HG02798 (cell line): ENCODE data around the gene BIRC2.
"Not testable (repeated sequence)": the region's sequence is repeated elsewhere in the genome, so short reads cannot be mapped to it uniquely, and the experiment has no call there.

Experiments
- ATAC-seq: cut with Tn5 transposase; IDR thresholded peaks from one replicate; pipeline ENCODE4 v1.9.1; 2021; ENCODE audit warnings: mild to moderate bottlenecking; ENCODE audit not compliant: unreplicated experiment, poor library complexity

The BIRC2 gene

DNA sequence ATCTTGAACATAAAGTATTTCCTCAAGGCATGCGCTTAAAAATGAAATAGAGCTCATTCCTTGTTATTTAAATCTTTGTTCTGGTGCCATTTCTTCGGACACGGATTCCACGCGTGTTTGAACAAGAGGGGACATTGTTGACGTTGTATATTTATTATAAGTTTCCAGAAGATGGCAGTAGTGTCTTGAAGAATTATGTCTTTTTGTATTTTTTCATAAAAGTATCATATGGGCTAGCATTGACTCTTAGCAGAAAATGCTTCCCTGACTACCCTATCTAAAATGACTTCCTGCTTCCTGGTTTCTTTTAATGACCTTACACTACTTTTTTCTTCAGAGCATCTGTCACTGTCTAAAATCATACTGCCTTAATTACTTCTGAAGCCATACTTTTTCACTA lies 20.4 kb downstream of the BIRC2 start:
- no peak for ATAC-seq

DNA sequence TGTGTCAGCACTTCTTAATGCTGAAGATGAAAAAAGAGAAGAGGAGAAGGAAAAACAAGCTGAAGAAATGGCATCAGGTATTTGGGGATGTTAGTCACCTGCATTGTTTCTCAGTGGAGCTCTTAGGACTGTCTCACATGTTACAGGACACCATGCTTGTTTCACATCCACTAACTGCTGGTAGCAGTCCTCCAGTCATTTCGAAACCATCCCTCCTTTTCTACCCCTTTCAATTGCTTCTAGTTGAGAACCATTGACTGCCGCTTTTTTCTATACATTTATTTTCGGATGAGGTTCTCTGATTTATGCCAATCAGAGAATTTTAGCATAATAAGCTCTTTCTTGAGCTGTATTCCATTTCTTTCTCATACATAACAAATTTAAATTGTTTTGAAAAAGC lies 21.5 kb downstream of the BIRC2 start:
- peak; percentile 100 for ATAC-seq

DNA sequence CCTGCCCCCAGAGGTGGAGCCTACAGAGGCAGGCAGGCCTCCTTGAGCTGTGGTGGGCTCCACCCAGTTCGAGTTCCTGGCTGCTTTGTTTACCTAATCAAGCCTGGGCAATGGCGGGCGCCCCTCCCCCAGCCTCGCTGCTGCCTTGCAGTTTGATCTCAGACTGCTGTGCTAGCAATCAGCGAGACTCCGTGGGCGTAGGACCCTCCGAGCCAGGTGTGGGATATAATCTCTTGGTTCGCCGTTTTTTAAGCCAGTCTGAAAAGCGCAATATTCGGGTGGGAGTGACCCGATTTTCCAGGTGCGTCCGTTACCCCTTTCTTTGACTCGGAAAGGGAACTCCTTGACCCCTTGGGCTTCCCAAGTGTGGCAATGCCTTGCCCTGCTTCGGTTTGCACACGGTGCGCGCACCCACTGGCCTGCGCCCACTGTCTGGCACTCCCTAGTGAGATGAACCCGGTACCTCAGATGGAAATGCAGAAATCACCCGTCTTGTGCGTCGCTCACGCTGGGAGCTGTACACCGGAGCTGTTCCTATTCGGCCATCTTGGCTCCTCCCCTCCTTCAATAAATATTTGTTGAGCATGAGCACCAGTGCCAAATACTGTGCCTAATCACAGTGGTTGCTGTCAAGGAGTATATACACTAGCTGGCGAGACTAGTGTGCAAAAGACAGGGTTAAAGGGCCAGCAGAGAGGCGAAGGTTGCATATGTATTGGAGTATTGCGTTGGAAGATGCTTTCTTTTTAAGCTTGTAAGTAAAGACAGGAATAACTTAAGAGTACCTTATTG lies 27.8 kb downstream of the BIRC2 start:
- ATAC-seq: not testable (repeated sequence)

DNA sequence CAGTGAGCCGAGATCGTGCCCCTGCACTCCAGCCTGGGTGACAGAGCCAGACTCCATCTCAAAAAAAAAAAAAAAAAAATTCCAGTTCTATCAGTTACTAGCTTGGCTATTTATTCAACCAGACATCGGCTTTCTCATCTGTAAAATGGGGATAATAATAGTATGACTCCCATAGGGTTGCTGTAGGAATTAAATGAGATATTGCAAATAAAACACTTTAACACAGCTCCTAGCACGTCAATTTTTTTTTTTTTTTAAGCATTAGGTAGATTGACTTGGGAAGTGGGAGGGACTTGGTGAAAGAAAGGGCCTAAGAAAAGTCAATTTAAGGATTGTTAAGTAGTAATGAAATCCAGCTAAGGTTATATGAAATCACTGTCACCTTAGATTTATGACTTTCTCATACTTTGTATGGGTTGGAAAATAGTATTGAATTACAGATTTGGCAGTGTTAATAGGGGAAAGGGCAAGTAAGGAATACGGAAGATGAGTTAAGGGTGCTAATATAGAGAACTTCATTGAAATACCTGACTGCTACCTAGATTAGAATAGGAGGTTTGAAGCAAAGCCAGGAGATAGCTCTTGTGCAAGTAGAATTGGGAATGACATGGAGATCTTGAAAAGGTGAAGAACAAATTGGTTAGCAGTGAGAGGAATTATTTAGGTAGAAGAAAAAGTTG lies 28.8 kb downstream of the BIRC2 start:
- no peak for ATAC-seq

DNA sequence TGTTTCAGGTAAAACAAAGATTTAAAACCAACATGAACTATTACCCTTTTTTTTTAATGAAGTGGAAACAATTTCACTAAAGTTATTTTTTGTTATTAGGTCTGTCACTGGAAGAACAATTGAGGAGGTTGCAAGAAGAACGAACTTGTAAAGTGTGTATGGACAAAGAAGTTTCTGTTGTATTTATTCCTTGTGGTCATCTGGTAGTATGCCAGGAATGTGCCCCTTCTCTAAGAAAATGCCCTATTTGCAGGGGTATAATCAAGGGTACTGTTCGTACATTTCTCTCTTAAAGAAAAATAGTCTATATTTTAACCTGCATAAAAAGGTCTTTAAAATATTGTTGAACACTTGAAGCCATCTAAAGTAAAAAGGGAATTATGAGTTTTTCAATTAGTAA lies 30.9 kb downstream of the BIRC2 start:
- no peak for ATAC-seq

DNA sequence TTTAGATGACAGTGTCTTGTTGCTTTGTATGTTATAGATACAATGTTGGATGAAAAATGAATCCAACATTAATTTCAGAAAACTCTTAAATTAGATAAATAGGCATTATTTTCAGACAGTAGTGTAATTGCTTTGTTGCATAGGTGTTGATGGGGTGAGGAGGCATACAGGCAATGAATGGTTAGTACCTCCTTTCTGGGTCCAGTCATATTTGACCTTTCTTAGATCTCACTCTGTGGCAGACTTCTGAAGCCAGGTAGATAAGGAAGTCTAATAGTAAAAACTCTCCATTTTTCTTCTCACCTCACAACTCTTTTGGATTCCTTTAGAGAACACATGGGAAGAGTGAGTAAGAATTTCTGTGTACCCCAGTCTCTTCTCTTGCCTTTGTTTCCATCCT lies 31.8 kb downstream of the BIRC2 start:
- no peak for ATAC-seq

DNA sequence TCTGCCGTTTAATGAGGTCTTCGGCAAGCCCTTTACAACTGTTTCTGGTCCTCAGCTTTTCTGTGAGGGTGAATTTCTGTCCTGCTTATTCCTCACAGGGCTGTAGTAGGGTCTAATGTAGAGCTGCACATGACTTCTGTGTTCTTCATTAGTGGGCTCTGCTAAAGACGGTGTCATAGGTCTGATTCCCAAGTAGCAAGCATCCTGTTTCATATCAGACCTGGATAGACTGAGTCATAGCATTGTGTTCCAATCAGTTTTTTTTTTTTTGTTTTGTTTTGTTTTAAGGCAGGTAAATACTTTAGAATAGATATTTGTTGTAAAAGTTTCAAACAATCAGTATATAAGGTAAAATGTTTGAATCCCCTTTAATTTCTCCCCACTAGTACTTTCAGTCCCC lies 35.4 kb downstream of the BIRC2 start:
- ATAC-seq: no peak

DNA sequence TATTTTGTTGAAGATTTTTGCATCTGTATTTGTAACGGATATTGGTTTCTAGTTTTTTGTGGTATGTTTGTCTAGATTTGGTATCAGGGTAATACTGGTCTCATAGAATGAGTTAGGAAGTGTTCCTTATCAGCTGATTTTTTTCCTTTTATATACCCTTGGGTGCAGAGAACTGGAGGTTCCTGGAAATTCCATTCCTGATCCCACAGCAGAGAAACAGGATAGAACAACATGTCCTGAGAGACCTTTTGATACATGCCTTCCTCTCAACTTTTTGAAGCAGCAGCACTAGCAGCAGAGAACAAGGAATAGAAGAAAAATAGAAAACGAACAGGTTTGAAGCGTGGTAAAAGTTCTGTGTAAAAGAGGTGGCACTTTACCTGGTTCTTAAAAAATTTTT lies 36.8 kb downstream of the BIRC2 start:
- ATAC-seq: no peak

DNA sequence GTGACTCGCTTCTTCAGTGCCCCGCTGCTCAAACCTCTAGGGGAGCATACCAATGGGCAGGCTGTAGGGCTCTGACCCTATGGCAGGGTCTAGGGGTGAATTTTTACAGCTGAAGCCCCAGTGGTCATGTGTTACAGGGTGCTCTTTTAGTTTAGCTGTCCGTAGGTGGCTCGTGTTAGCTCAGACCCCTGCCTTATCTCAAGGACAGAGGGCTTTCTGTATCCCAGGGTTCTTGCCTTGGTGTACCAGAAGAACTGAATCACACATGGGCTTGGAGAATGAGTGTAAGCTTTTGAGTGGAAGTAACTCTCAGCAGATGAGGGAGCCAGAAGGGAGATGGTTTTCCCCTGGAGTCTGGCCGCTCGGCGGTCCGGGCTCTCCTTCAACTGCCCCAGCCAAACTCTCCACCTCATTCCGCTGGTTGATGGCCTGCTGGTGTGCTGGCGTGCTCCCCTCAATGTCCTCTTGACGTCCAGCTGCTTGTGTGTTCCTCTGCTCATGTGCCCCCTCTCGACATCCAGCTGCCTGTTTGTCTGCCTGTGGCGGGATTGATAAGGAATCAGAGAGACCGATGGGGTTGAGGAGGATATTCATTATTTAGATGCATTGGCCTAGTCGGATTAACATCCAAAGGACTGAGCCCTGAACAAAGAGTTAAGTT lies 37.5 kb downstream of the BIRC2 start:
- no peak for ATAC-seq

DNA sequence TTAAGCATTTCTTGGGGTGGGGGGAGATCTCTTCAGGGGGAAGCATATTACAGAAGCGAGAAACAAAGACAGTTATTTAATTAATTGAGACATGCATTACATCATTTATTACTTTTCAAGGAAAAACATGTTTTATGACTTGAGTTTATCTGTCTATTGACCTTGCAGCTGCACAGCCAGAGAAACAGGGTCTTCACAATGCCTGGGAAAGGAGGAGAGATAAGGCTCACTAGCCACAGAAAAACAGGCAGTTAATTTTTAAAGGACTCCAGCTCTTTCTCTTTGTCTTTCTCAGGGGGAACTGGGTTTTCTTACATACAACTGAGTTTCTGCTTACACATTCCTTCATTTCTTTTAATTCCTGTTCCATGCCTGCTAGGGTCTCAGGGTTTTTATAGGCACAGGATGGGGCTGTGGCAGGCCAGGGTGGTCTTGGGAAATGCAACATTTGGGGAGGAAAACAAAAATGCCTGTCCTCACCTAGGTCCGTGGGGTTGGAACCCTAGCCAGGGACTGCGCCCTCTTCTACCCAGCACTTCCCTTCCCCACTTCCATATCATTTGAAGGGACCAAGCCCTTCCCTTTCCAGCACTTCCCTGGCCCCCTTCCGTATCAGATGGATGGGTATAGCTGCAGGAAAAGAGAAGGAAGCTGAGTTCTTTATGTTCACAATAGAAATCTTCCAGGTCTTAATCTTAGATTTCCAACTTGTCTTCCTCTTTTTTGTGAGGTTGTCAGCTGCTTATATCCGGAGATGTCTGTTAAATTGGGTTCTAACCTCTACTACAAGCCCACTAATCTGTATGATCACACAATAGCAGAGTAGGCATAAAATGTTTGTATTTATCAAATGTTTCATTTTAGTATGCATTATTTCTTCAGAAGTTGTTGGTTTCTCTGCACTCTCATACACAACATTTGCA lies 38.3 kb downstream of the BIRC2 start:
- no peak for ATAC-seq

DNA sequence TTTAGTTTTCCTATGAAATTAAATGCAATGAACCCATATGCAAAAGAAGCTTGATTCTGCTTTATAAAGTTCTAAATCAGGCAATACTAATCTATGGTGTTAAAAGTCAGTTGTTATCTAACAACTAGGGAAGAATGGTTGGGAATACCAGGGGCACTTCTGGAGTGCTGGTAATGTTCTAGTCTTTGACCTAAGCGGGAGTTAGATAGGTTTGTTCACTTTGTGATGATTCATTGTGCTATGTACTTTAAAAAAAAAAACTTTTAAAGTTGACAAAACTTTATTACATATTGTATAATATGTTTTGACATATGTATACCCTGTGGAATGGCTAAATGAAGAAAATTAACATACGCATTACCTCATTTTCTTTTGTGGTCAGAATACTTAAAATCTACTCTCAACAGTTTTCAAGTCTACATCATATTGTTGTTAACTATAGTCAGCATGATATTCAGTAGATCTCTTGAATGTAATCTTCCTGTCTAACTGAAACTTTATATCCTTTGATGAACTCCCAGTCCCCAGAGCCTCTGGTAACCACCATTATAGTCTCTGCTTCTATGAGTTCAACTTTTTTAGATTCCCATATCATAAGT lies 39.2 kb downstream of the BIRC2 start:
- no peak for ATAC-seq

DNA sequence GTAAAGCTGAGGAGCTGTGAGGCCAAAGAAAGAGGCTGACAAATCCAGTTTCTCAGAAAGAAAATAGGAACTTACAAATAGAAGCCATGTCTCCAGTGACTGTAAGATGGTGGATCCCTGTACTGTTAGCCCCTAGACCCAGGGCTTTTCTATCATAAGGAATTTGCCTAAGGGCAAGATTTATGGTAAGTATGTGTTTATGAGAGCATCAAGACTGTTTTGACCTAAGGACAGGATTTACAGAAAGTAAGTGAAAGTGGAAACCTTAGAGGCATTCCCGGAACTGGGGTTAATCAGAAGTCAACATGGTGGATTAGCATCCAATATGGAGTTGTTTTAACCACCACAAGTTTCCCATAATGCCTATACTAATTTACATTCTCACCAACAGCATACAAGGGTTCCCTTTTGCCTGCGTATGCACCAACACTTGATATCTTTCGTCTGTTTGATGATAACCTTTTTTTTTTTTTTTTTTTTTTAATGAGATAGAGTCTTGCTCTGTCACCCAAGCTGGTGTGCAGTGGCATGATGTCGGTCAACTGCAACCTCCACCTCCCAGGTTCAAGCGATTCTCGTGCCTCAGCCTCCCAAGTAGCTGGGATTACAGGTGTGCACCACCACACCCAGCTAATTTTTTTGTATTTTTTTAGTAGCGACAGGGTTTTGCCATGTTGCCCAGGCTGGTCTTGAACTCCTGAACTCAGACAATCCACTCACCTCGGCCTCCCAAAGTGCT lies 40.2 kb downstream of the BIRC2 start:
- ATAC-seq: no peak

DNA sequence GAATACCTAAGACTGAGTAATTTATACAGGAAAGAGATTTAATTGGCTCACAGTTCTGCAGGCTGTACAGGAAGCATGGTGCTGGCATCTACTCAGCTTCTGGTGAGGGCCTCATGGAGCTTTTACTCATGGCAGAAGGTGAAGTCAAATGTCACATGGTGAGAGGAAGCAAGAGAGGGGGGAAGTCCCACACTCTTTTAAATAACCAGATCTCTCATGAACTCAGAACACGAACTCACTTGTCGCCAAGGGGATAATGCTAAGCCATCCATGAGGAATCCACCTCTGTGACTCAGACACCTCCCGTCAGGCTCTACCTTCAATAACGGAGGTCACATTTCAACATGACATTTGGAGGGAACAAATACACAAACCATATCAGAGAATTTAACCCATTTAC lies 42.2 kb downstream of the BIRC2 start:
- ATAC-seq: no peak

DNA sequence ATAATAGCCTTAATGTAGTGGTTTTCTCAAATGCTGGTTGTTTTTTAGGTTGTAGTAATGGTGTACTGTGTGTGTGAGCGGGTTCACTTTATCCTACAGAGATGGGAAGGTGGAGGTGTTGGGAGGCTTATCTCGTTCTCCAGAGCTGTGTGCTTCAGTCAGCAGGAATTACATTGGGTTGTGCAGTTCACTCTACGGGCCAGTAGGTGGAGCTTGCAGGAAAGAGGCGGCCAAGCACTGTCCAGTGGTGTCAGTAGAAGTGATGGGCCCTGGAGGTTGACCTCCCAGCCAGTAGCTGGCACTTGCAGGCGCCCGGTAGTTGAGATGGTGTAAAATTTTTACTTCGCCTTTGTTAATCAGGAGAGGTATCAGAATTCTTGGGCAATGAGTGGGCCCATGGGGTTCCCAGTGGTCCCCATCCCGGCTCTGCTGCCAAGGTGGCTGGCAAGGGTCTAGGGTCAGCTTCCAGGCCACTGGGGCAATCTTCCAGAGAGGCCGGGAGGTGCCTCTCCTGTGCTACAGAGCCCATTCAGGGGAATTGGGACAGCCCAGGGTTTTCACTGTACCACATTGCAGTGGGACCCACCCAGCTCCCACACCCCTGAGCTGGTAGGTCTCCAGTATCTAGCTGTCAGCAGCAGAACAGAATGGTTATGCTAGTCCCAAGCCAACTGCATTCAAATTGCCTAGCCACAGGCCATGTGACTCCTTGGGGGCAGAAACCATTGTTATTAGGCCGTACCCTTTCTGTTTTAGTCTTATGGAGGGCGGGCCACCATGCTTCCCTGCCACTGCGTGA lies 43.9 kb downstream of the BIRC2 start:
- peak; percentile 92 for ATAC-seq

DNA sequence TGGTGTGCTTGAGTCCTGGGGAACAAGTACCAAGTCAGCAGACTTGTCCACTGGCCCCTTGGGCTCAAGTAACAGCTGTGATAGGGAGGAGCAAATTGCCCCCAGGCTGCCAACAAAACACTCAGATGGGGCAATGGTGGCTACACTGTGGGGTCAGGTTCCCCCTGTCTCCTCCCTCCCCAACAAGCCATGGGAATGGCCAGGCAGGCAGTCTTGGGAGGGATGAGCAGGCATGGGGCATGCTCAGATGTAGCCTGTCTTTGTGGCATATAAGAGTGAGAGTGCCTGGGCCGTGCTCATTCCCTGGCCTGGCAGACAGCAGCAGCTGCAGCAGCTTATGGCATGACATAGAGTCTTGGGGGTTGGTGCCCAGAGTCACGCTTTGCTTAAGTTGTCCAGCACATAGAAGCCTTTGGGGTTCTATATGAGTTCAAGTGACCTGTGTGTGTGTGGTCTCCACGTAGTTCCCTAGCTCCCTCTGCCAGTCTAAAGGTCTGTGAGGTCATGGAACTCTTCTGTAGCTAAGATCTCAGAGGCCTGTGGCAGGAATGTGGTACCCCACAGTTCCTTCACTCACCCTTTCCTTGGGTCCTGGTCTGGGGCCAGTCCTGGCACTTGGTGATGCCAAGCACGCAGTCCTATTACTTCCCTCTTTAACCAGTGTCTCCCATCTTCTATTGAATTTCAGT lies 44.7 kb downstream of the BIRC2 start:
- ATAC-seq: no peak

DNA sequence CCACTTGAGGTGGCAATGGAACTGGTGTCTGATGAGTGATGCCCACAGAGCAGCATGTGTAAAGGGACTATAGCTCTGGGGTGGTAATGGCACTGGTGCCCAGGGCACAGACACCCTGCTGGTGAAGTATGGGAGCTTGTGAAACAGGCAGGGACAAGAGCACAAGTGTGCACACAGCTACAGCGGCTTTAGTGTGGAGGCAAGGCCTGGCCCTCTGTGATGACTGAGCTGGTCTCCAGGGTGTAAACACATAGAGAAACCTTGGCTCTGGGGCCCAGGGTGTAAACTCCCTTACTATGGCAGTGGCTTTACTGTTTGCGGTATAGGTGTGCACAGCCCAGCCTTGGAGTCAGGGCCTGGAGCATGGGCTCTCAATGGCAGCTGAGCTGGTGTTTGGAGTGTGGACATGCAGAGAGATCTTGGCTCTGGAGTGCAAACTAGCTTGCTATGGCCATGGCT lies 46.3 kb downstream of the BIRC2 start:
- ATAC-seq: no peak

DNA sequence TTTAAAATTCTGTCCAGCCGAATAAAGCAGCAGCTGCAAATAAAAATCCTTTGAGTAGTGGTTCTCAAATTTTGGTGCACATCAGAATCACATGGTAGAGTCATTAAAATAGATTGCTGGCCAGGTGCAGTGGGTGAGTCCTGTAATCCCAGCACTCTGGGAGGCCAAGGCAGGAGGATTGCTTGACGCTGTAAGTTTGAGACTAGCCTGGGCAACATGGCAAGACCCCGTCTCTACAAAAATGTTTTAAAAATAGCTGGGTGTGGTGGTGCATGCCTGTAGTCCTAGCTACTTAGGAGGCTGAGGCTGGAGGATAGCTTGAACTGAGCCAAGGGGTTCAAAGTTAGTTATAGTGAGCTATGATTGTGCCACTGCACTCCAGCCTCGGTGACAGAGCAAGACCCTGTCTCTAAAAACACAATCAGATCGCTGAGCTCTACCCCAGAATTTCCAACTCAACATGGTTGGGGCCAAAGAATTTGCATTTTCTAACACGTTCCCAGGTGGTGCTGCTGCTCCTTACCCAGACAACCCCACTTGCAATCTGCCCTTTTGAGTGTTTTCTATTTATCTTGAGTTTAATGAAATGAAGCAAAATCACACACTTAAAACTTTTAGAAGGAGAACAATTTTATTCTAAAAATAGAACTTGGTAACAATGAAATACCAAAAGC lies 48.8 kb downstream of the BIRC2 start:
- no peak for ATAC-seq
